ENCODE measurements around the gene PCDHB9.
"Not testable (repeated sequence)": the region's sequence is repeated elsewhere in the genome, so short reads cannot be mapped to it uniquely, and the experiment has no call there.

Gene PCDHB9

GRCh38 chr5:141223112-141223783 is 36.3 kb downstream of the PCDHB9 start, which contains the start of gene PCDHB14:
TSS of gene PCDHB14 (plus strand) at chr5:141223343. CDS start at chr5:141223506, 163 bp downstream.
- no peak within 1 kb of the TSS for H3K4me3 ChIP-seq (ENCODE audit: low read length)
- TF ChIP-seq ZNF274 (IDR thresholded peaks at IDR 0.05; ENCODE audit: low read depth, low read length), result no peak

- H3K4me3 ChIP-seq (ENCODE audit: low read length), result not testable (repeated sequence)
Measured at GRCh38 chr5:141224844-141225243, 37.9 kb downstream of the PCDHB9 start.

- H3K4me3 ChIP-seq (ENCODE audit: low read length), result not testable (repeated sequence)
Measured at GRCh38 chr5:141225421-141225820, 38.5 kb downstream of the PCDHB9 start.

DNA sequence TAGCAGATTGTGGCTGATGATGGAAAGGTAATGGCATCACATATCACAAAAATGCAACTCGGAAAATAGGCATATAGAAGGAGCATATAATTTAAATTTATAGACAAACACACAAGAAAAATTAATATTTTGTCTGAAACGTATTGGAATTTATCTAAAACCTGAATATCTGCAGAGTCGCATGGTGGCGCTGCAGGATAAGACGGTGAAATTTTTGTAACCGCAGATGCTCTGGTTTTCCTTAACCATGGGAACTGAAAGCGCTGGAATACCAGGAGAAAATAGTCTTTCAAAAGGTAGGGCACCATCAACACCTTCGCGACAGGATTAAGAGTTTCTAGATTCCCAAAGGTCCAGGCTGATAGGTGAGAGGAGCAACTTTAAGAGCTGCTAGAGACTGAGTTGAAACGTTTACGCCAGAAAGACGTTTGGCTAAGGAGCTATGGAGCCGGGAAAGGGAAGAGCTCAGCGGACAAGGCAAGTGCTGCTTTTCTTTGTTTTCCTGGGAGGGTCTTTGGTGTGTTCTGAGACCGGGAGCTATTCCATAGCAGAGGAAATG is 47.2 kb downstream of the PCDHB9 start:
- no peak for TF ChIP-seq ZNF274 (IDR thresholded peaks at IDR 0.05; ENCODE audit: low read depth, low read length)
- H3K4me3 ChIP-seq (ENCODE audit: low read length), result no peak overlapping the region

GRCh38 chr5:141235922-141236321 is 49.0 kb downstream of the PCDHB9 start:
- not testable (repeated sequence) for H3K4me3 ChIP-seq (ENCODE audit: low read length)

DNA sequence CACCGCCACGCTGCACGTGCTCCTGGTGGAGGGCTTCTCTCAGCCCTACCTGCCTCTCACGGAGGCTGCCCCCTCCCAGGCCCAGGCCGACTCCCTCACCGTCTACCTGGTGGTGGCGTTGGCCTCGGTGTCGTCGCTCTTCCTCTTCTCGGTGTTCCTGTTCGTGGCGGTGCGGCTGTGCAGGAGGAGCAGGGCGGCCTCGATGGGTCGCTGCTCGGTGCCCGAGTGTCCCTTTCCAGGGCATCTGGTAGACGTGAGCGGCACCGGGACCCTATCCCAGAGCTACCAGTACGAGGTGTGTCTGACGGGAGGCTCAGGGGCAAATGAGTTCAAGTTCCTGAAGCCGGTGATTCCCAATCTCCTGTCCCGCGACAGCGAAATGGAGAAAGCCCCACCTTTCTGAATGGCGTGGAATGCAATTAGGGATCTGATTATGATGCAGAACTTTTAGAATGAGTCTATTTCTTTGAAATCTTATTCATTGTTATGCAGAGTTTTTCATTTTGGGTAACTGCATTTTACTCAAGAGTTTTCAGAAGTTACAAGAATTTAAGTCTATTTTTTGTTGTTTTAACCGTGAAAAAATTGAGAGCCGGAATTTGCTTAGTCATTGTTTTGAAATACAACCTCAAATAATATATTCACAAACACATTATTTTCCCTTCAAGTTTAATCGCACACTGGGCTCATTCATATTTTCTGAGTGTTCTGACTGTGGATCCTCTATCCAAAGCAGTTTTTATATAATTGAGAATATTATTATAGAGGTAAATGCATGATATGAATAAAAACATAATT is 49.8 kb downstream of the PCDHB9 start:
- H3K4me3 ChIP-seq (ENCODE audit: low read length), result no peak overlapping the region
- TF ChIP-seq ZNF274 (IDR thresholded peaks at IDR 0.05; ENCODE audit: low read depth, low read length), result no peak

Measured in GM08714 (cell line).